SJCRH30 (cell line): ENCODE data around the gene NFIC. TPM values are rescaled to one million over a fixed set of nuclear protein-coding genes. Genes with fewer than 3 reads are reported as not detected.

Experiments used
- DNase-seq, 2 experiments: peaks; one replicate each; pipeline ENCODE4 v3.0.0-alpha.2; 2015 to 2020
- H3K27ac ChIP-seq: fragments of 250-450 bp; sonication (Bioruptor Pico); 2 replicates; pipeline ENCODE4 v1.5.1; 2020; ENCODE audit warnings: mild to moderate bottlenecking, moderate library complexity
- H3K27me3 ChIP-seq: fragments of 250-450 bp; sonication (Bioruptor Pico); 2 replicates; pipeline ENCODE4 v1.5.1; 2020; ENCODE audit warnings: mild to moderate bottlenecking, moderate library complexity
- H3K36me3 ChIP-seq: fragments of 250-450 bp; sonication (Bioruptor Pico); 2 replicates; pipeline ENCODE4 v1.5.1; 2020; ENCODE audit warnings: mild to moderate bottlenecking, moderate library complexity
- H3K4me1 ChIP-seq: fragments of 250-450 bp; sonication (Bioruptor Pico); 2 replicates; pipeline ENCODE4 v1.5.1; 2020; ENCODE audit warnings: mild to moderate bottlenecking, moderate library complexity
- H3K4me3 ChIP-seq: fragments of 250-450 bp; sonication (Bioruptor Pico); 2 replicates; pipeline ENCODE4 v1.5.1; 2020; ENCODE audit warnings: mild to moderate bottlenecking, moderate library complexity
- H3K9me3 ChIP-seq: fragments of 250-450 bp; sonication (Bioruptor Pico); replicated peaks from 2 replicates; pipeline ENCODE4 v1.5.1; 2020; ENCODE audit warnings: mild to moderate bottlenecking, moderate library complexity
- total RNA-seq: library from RNA; depleted of rRNA; stranded (reverse); fragments of >200 nt; shearing (Covaris generic); gene quantifications from 2 replicates; pipeline ENCODE4 v1.2.3, GENCODE V29; 2014; rRNA removed

NFIC gene
- total RNA-seq, 1 experiment from 2014 or later, result 15.1 TPM

DNA sequence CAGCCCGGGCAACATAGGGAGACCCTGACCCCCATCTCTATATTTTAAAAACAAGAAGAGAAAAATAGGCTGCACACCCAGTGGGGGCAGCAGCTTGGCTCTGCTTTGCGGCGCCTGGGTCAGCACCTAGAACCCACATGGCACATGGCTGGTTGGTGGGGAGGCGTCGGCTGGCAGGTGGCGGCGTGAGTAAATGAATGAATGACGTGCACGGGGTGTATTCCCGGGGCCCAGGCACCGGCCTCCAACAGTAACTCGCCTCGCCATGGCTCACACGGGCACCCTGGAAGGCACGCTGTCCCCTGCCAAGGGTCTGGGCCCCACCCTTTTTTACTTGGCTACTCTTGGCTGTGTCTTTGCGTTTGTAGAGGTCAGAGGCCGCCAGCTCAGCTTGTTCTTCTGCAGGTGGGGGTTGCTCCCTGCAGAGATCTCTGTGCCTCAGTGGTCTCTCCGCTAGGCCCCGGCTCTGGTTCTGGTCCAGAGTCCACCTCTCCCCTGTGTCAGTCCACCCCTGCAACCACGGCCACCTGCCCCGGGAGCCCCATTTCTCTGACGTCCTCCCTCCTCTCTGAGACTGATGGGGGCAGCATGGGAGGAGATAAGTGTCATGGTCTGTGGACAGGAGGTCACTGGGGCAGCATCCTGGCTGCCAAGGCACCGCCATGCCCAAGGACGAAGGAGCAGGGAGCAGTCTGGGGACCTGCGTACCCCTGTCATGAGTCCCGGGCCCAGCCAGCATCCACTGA is 145.3 kb downstream of the NFIC start:
- H3K4me3 ChIP-seq, result no peak overlapping the region
- peaks cover 5% of the 10 kb centered on the region for H3K36me3 ChIP-seq
- no peaks in the 10 kb centered on the region for H3K4me1 ChIP-seq
- H3K27ac ChIP-seq, result no peak overlapping the region
- H3K27me3 ChIP-seq, result no peaks in the 10 kb centered on the region
- DNase-seq, result no peak
- H3K9me3 ChIP-seq, result no peaks in the 10 kb centered on the region

DNA sequence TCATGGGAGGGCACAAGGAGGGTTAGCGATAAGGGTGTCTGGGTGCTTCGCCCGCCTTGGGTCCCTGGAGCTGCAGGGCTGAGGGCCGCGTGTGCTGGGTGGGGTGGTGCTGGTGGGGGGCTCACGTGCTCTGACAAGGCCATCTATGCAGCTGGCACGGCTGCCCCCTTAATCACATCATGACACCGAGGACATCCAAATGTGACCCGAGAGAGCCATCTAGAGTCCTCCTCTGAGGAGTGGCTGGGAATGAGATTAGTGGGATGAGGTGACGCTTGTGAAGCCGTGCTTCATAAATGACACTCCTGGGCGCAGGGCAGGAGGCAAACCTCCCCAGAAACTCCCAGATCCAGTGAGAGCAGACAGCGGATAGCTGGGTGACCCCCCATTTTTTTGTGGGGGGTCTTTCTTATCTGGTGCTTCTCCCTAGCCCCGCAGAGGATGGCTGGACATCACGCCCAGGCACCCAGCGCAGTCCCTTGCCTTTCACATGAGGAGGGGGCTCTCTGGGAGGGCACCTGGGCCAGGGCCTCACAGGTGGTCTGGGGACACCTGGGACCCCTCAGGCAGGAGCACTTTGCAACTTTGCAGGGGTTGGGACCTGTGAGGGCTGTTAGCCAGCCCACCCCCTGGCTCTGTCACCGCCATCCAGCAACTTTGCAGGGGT is 146.3 kb downstream of the NFIC start:
- H3K36me3 ChIP-seq, result peaks cover 5% of the 10 kb centered on the region
- no peaks in the 10 kb centered on the region for H3K9me3 ChIP-seq
- DNase-seq, result no peak
- no peaks in the 10 kb centered on the region for H3K27me3 ChIP-seq
- H3K4me1 ChIP-seq, result no peaks in the 10 kb centered on the region
- no peak overlapping the region for H3K27ac ChIP-seq
- H3K4me3 ChIP-seq, result no peak overlapping the region

DNA sequence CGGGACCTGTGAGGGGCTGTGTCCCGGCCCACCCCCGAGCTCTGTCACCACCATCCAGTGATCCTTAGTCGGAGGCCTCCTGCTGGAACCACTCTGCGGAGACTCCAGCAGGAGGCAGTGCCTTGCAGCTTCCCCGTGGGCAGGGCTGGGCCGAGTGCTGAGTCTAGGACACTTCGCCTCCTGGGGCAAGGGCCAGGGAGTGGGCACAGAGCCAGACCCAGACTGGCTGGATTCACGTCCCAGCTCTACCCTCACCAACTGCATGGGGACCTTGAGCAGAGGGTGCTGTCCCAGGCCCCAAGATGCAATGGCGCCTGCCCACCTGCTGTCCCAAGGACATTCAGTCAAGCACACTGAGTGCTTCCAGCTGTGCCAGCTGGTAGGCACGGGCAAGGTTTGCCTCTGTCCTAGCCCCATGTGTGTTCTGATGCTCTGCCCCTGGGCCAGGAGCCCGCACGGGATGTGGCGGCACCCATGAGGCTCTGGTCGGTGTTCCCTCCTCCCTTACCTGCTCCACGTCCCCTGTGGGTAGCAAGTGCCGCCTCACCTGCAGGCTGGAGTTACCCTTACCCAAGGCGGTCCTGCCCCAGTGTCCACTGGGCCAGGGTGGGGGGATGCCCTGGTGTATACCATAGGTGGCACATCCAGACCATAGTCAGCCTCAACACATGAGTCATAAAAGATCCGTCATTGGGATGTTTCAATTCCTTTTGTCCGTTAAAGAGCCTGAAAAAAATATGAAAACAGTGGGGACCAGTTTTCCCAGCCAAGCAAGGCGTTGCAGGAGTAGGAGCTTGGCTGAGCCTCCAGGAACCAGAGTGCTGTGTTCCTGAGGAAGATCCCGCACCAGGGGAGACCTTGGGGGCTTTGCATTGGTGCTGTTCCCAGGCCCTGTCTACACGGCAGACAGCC is 147.1 kb downstream of the NFIC start:
- Histone ChIP-seq H3K27ac (no peak overlapping the region), H3K36me3 (peaks cover 5% of the 10 kb centered on the region), H3K4me3 (no peak overlapping the region), H3K9me3 (no peaks in the 10 kb centered on the region), H3K27me3 (no peaks in the 10 kb centered on the region), H3K4me1 (no peaks in the 10 kb centered on the region)
- DNase-seq, result no peak

DNA sequence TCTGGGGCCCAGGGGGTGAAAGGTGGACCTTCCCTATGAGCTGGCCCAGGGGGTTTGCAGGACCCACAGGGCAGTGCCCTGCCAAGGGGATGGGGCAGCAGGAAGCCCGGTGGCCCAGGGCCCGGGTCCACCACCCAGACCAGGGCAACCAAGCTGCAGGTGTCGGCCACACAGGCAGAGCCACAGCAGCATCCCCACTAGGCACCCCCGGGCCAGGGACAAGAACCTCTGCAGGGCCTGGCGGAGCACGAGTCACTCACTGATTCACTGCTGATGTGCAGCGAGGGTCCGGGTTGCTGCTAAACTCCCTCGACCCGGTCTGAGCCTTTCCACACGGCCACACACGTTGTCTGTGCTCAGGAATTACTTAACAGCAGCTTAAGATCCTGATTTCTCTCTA is 148.5 kb downstream of the NFIC start:
- H3K4me1 ChIP-seq, result no peaks in the 10 kb centered on the region
- H3K9me3 ChIP-seq, result no peaks in the 10 kb centered on the region
- H3K27ac ChIP-seq, result no peak overlapping the region
- no peaks in the 10 kb centered on the region for H3K27me3 ChIP-seq
- H3K36me3 ChIP-seq, result peaks cover 5% of the 10 kb centered on the region
- DNase-seq, result no peak
- no peak overlapping the region for H3K4me3 ChIP-seq

DNA sequence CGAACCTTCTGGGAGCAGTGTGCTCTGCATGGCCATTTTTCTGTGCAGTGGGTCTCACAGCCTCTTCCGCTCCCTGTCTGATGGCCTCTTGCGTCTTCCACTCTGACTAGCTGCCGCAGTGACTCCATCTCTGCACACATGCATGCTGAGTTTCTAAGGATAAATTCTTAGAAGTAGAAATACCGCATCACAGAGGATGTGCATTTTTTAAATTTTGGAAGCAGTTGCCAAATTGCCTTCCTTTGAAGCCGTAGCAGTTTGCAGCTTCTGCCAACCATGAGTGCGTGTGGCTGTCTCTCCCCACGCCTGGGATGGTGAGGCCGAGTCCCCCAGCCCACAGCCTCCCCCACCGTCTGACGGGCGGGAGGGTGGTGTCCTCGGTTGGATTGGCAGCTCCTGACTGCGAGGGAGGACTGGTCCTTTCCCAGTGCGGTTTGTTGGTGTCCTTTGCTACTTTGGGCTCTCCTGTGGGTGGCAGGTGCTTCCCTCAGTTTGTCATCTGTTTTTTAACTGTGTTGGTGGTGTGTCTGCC is 149.6 kb downstream of the NFIC start:
- H3K4me1 ChIP-seq, result no peaks in the 10 kb centered on the region
- H3K36me3 ChIP-seq, result no peaks in the 10 kb centered on the region; the same call in 1 of the 2 replicates
- no peaks in the 10 kb centered on the region for H3K27me3 ChIP-seq
- H3K9me3 ChIP-seq, result no peaks in the 10 kb centered on the region
- no peak overlapping the region for H3K4me3 ChIP-seq
- DNase-seq, result no peak
- no peak overlapping the region for H3K27ac ChIP-seq

DNA sequence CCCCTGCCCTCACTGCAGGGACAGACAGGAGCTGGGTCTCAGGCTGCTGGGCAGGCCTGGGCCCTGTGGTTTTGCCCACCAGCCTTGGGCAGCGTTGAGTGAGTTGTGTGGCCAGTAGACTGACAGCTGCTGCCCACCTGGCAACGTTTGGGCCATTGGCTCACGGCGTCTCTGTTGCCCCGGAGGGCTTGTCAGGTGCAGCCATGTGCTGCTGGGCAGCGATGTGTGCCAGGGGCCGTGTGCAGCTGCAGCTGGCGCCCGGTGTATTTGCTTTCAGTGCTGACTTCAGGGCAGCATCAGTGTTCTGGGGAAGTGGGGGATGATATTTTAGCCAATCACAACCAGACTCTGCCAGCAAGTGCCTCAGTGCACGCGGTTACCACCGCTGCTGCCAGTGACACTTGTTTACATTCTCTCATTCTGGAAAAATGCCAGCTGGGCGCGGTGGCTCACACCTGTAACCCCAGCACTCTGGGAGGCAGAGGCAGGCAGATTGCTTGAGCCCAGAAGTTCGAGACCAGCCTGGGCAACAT is 150.4 kb downstream of the NFIC start:
- H3K27ac ChIP-seq, result no peak overlapping the region
- H3K4me3 ChIP-seq, result no peak overlapping the region
- H3K27me3 ChIP-seq, result no peaks in the 10 kb centered on the region
- no peaks in the 10 kb centered on the region for H3K9me3 ChIP-seq
- H3K36me3 ChIP-seq, result no peaks in the 10 kb centered on the region; the same call in 1 of the 2 replicates
- DNase-seq, result no peak
- H3K4me1 ChIP-seq, result no peaks in the 10 kb centered on the region

DNA sequence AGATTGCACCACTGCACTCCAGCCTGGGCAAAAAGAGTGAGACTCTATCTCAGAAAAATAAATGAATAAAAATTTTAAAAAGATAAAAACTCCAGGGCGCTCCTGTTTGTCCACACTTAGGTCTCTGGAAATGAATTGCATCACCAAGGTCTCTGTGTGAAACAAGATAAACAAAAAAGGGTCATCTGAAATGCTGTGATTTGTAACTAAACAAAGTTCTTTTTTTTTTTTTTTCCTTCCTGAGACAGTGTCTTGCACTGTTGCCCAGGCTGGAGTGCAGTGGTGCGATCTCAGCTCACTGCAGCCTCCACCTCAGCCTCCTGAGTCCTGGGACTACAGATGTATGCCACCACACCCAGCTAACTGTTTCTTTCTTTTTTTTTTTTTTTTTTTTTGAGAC is 151.3 kb downstream of the NFIC start:
- Histone ChIP-seq H3K4me3 (no peak overlapping the region), H3K36me3 (no peaks in the 10 kb centered on the region; the same call in 1 of the 2 replicates), H3K27me3 (no peaks in the 10 kb centered on the region), H3K9me3 (no peaks in the 10 kb centered on the region), H3K27ac (no peak overlapping the region), H3K4me1 (no peaks in the 10 kb centered on the region)
- DNase-seq, result no peak

DNA sequence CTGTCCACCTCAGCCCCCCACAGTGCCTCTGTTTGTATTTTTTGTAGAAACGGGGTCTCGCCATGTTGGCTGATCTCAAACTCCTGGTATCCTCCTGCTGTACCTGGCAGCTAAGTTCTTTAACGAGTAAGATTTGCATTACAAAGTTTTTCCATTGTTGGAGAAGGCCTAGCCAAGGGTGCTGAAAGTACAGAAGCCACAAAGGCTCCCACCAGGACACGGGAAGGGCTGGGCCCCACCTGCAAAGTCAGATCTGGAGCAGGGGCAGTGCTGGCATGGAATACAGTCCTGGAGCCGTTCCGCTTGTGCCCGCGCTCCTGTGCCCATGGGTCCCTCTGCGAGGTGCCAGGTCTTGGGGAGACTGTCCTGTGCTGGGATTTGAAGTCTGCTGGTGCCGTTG is 151.9 kb downstream of the NFIC start:
- no peaks in the 10 kb centered on the region; the same call in 1 of the 2 replicates for H3K36me3 ChIP-seq
- H3K27ac ChIP-seq, result no peak overlapping the region
- no peaks in the 10 kb centered on the region for H3K27me3 ChIP-seq
- no peaks in the 10 kb centered on the region for H3K9me3 ChIP-seq
- no peaks in the 10 kb centered on the region for H3K4me1 ChIP-seq
- no peak for DNase-seq
- no peak overlapping the region for H3K4me3 ChIP-seq

DNA sequence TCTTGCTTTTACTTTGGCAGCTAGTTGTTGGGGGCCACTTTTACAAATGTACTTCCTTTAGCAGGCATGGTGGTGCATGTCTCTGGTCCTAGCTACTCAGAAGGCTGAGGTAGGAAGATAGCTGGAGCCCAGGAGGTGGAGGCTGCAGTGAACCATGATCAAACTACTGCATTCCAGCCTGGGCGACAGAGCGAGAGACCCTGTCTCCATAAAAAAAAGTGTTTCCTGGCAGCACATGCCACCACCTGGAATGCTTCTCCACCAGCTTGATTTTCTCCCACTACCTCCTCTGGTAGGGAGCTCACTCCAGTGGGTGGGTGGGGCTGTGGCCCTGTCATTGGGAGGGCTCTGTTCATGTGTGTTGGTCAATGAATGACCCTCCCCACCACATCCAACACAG is 152.3 kb downstream of the NFIC start:
- no peak for DNase-seq
- H3K27me3 ChIP-seq, result no peaks in the 10 kb centered on the region
- H3K4me3 ChIP-seq, result no peak overlapping the region
- no peaks in the 10 kb centered on the region for H3K9me3 ChIP-seq
- H3K4me1 ChIP-seq, result no peaks in the 10 kb centered on the region
- peaks cover 1% of the 10 kb centered on the region; the same call in 1 of the 2 replicates for H3K36me3 ChIP-seq
- H3K27ac ChIP-seq, result no peak overlapping the region

Other genes starting within 250 kb of the NFIC start
- gene GNA15, start 230.6 kb upstream of the NFIC start, total RNA-seq, result 0.13 and 0.59 TPM in 2 replicates
- gene S1PR4, start 187.8 kb upstream of the NFIC start, total RNA-seq, result not detected in 2 replicates
- gene NCLN, start 180.7 kb upstream of the NFIC start, total RNA-seq, result 39.8 and 41.8 TPM in 2 replicates
- gene CELF5, start 141.9 kb upstream of the NFIC start, total RNA-seq, result not detected in 2 replicates
- not detected in 2 replicates for gene SMIM24, start 113.9 kb downstream of the NFIC start, total RNA-seq
- gene SMIM44, start 116.9 kb downstream of the NFIC start, total RNA-seq, result not detected in 2 replicates
- gene DOHH, start 134.1 kb downstream of the NFIC start, total RNA-seq, result 11.7 and 12.3 TPM in 2 replicates
- 31.4 and 31.8 TPM in 2 replicates for gene FZR1, start 139.7 kb downstream of the NFIC start, total RNA-seq
- gene TEKTIP1, start 172.6 kb downstream of the NFIC start, total RNA-seq, result not detected in 2 replicates
- 54.6 and 57.1 TPM in 2 replicates for gene MFSD12, start 191.0 kb downstream of the NFIC start, total RNA-seq
- gene HMG20B, start 206.4 kb downstream of the NFIC start, total RNA-seq, result 45.0 and 48.0 TPM in 2 replicates
- gene GIPC3, start 218.9 kb downstream of the NFIC start, total RNA-seq, result 0.03 and 0.06 TPM in 2 replicates
- gene TBXA2R, start 240.3 kb downstream of the NFIC start, total RNA-seq, result 0.06 and 0.13 TPM in 2 replicates